Thymus (tissue), 11 donors: ENCODE measurements around the gene OCA2. TPM values are rescaled to one million over a fixed set of nuclear protein-coding genes. Genes with fewer than 3 reads are reported as not detected.
A peak's percentile ranks its signal among the peaks of the same experiment; 100 is the strongest.

ENCODE experiments used
- DNase-seq, 9 donors: peaks; one replicate each; pipeline ENCODE4 v3.0.0-alpha.2; 2013; ENCODE audit warnings: low spot score in 9 of 9, low read depth in 6 of 9, missing footprints in 1 of 9
- H3K27ac ChIP-seq, 2 donors: one replicate each; pipeline ENCODE4 v1.5.1; 2013; ENCODE audit warnings: control low read depth in 1 of 2, low read depth in 1 of 2, low read length in 1 of 2, mild to moderate bottlenecking in 1 of 2, moderate library complexity in 1 of 2
- H3K27me3 ChIP-seq, 2 donors: one replicate each; pipeline ENCODE4 v1.5.1; 2013; ENCODE audit warnings: low read length in 1 of 2; ENCODE audit not compliant: control insufficient read depth in 2 of 2, insufficient read depth in 1 of 2
- H3K36me3 ChIP-seq, 2 donors: one replicate each; pipeline ENCODE4 v1.5.1; 2013; ENCODE audit warnings: low read length in 1 of 2, mild to moderate bottlenecking in 1 of 2, moderate library complexity in 1 of 2; ENCODE audit not compliant: control insufficient read depth in 2 of 2, insufficient read depth in 2 of 2
- H3K4me1 ChIP-seq, 2 donors: one replicate each; pipeline ENCODE4 v1.5.1; 2013; ENCODE audit warnings: low read length in 2 of 2; ENCODE audit not compliant: control insufficient read depth in 2 of 2, insufficient read depth in 2 of 2
- H3K4me3 ChIP-seq, 2 donors: one replicate each; pipeline ENCODE4 v1.5.1; 2013; ENCODE audit warnings: low read length in 2 of 2, control low read depth in 1 of 2, mild to moderate bottlenecking in 1 of 2
- H3K9me3 ChIP-seq, 2 donors: one replicate each; pipeline ENCODE4 v1.5.1; 2013; ENCODE audit warnings: low read length in 1 of 2, mild to moderate bottlenecking in 1 of 2; ENCODE audit not compliant: control insufficient read depth in 2 of 2, insufficient read depth in 1 of 2
- WGBS: extraction: QIAGEN DNeasy Blood & Tissue Kit; methylation state at CpG from one replicate; pipeline ENCODE4 v1.1.7; 2013; 5-methylcytosine and 5-hydroxymethylcytosine counted together
- polyA plus RNA-seq: library from polyadenylated mRNA; stranded (reverse); fragments of 200-250 nt; gene quantifications from one replicate; pipeline ENCODE4 v1.2.3, GENCODE V29; 2013
- total RNA-seq: library from RNA; stranded (reverse); fragments of 120-200 nt; gene quantifications from one replicate; pipeline ENCODE4 v1.2.4, GENCODE V29; 2013
- donor health status: healthy.

The OCA2 gene
- total and polyA plus RNA-seq, 2 donors, result 0.99 to 1.2 TPM

GRCh38 chr15:27865926-27866325 is 233.2 kb downstream of the OCA2 start:
- no peaks in the 10 kb centered on the region for H3K4me1 ChIP-seq
- DNase-seq, result no peak
- no peaks in the 10 kb centered on the region for H3K27me3 ChIP-seq
- H3K4me3 ChIP-seq, result no peak overlapping the region
- H3K27ac ChIP-seq, result no peak overlapping the region
- H3K9me3 ChIP-seq, result no peaks in the 10 kb centered on the region
- no peaks in the 10 kb centered on the region for H3K36me3 ChIP-seq
- WGBS, result 74% methylated on average over 3 of the region's 3 CpGs

- Histone ChIP-seq H3K27ac (no peak overlapping the region), H3K4me1 (no peaks in the 10 kb centered on the region), H3K9me3 (no peaks in the 10 kb centered on the region), H3K36me3 (no peaks in the 10 kb centered on the region), H3K27me3 (no peaks in the 10 kb centered on the region), H3K4me3 (no peak overlapping the region)
- DNase-seq, result peak in 3 of 9 donors; percentile 11 to 26 (median 16)
- WGBS, result 89% methylated on average over 12 of the region's 12 CpGs
Observed at GRCh38 chr15:27865323-27865922, 233.7 kb downstream of the OCA2 start.

- Histone ChIP-seq H3K27me3 (no peaks in the 10 kb centered on the region), H3K4me1 (no peaks in the 10 kb centered on the region), H3K27ac (no peak overlapping the region), H3K9me3 (no peaks in the 10 kb centered on the region), H3K4me3 (no peak overlapping the region), H3K36me3 (no peaks in the 10 kb centered on the region)
- DNase-seq, result no peak
- WGBS, result 65% methylated on average over 8 of the region's 8 CpGs
Observed at GRCh38 chr15:27864719-27865118, 234.4 kb downstream of the OCA2 start.

- Histone ChIP-seq H3K4me1 (no peaks in the 10 kb centered on the region), H3K9me3 (no peaks in the 10 kb centered on the region), H3K4me3 (no peak overlapping the region), H3K27me3 (no peaks in the 10 kb centered on the region), H3K27ac (no peak overlapping the region), H3K36me3 (no peaks in the 10 kb centered on the region)
- 91% methylated on average over 2 of the region's 2 CpGs for WGBS
- no peak for DNase-seq
Observed at GRCh38 chr15:27864086-27864485, 235.0 kb downstream of the OCA2 start.

GRCh38 chr15:27863000-27863399 is 236.1 kb downstream of the OCA2 start:
- WGBS, result 91% methylated on average over 6 of the region's 6 CpGs
- H3K4me3 ChIP-seq, result no peak overlapping the region
- H3K27ac ChIP-seq, result no peak overlapping the region
- H3K27me3 ChIP-seq, result no peaks in the 10 kb centered on the region
- H3K4me1 ChIP-seq, result no peaks in the 10 kb centered on the region
- no peaks in the 10 kb centered on the region for H3K9me3 ChIP-seq
- no peaks in the 10 kb centered on the region for H3K36me3 ChIP-seq
- DNase-seq, result no peak

- Histone ChIP-seq H3K27me3 (no peaks in the 10 kb centered on the region), H3K4me3 (no peak overlapping the region), H3K4me1 (no peaks in the 10 kb centered on the region), H3K27ac (no peak overlapping the region), H3K36me3 (no peaks in the 10 kb centered on the region), H3K9me3 (no peaks in the 10 kb centered on the region)
- DNase-seq, result no peak
- WGBS, result 89% methylated on average over 8 of the region's 8 CpGs
Observed at GRCh38 chr15:27861171-27861570, 237.9 kb downstream of the OCA2 start.

GRCh38 chr15:27855137-27855536 is 244.0 kb downstream of the OCA2 start:
- no peak overlapping the region for H3K27ac ChIP-seq
- DNase-seq, result no peak
- H3K4me3 ChIP-seq, result no peak overlapping the region
- H3K4me1 ChIP-seq, result no peaks in the 10 kb centered on the region
- H3K27me3 ChIP-seq, result no peaks in the 10 kb centered on the region
- H3K36me3 ChIP-seq, result no peaks in the 10 kb centered on the region
- 97% methylated on average over 4 of the region's 4 CpGs for WGBS
- peaks cover 2 to 4% of the 10 kb centered on the region in 2 donors for H3K9me3 ChIP-seq

- WGBS, result 96% methylated on average over 10 of the region's 10 CpGs
- H3K27ac ChIP-seq, result no peak overlapping the region
- H3K27me3 ChIP-seq, result no peaks in the 10 kb centered on the region
- no peaks in the 10 kb centered on the region for H3K4me1 ChIP-seq
- H3K9me3 ChIP-seq, result peaks cover 2 to 5% of the 10 kb centered on the region in 2 donors
- H3K4me3 ChIP-seq, result no peak overlapping the region
- DNase-seq, result no peak
- no peaks in the 10 kb centered on the region for H3K36me3 ChIP-seq
Observed at GRCh38 chr15:27854601-27855000, 244.5 kb downstream of the OCA2 start.

- Histone ChIP-seq H3K4me1 (no peaks in the 10 kb centered on the region), H3K36me3 (no peaks in the 10 kb centered on the region), H3K9me3 (peaks cover 2 to 6% of the 10 kb centered on the region in 2 donors), H3K27ac (no peak overlapping the region), H3K4me3 (no peak overlapping the region), H3K27me3 (no peaks in the 10 kb centered on the region)
- 94% methylated on average over 15 of the region's 15 CpGs for WGBS
- no peak for DNase-seq
Observed at GRCh38 chr15:27853624-27854455, 245.3 kb downstream of the OCA2 start.
